ENCODE results near the gene CCDC12.

- TF ChIP-seq PATZ1 (CRISPR knock-in tag; IDR thresholded peaks at IDR 0.05; ENCODE audit: borderline replicate concordance) (no peak), RARB (CRISPR knock-in tag; IDR thresholded peaks at IDR 0.05) (no peak), CSDC2 (CRISPR knock-in tag; IDR thresholded peaks at IDR 0.05) (no peak), TSHZ2 (CRISPR knock-in tag; IDR thresholded peaks at IDR 0.05) (no peak), BACH2 (CRISPR knock-in tag; IDR thresholded peaks at IDR 0.05; ENCODE audit: borderline replicate concordance) (no peak), ESRRG (CRISPR knock-in tag; IDR thresholded peaks at IDR 0.05) (no peak)
These were observed 92.1 kb downstream of the CCDC12 start for GRCh38 chr3:46884427-46884826.

Measured in SK-N-SH treated with all-trans-retinoic acid at 6 μM for 48 hours (cell line).